Cardiac muscle cell (in vitro differentiated cells and primary cell): ENCODE measurements around the gene CFAP61. TPM values are rescaled to one million over a fixed set of nuclear protein-coding genes. Genes with fewer than 3 reads are reported as not detected.

Experiments used
- DNase-seq, 2 donors: peaks; one replicate each; pipeline versions ENCODE4 v3.0.0 to v3.0.0-alpha.2; 2010 to 2017; ENCODE audit warnings: low read depth in 1 of 2, low spot score in 1 of 2
- H3K27ac ChIP-seq: fragments of 200-600 bp; sonication (generic); 2 replicates; pipeline ENCODE4 v1.5.1; 2016
- H3K27me3 ChIP-seq: fragments of 200-600 bp; sonication (generic); 2 replicates; pipeline ENCODE4 v1.6.0; 2016; ENCODE audit warnings: control low read depth
- H3K36me3 ChIP-seq: fragments of 200-600 bp; sonication (generic); 2 replicates; pipeline ENCODE4 v1.5.1; 2016; ENCODE audit warnings: control low read depth
- H3K4me1 ChIP-seq: fragments of 200-600 bp; sonication (generic); 2 replicates; pipeline ENCODE4 v1.8.1; 2017; ENCODE audit warnings: low read depth, mild to moderate bottlenecking, mixed run types
- H3K4me3 ChIP-seq: fragments of 200-600 bp; sonication (generic); 2 replicates; pipeline ENCODE4 v1.5.1; 2016; ENCODE audit warnings: mild to moderate bottlenecking
- H3K9me3 ChIP-seq: fragments of 200-600 bp; sonication (generic); 2 replicates; pipeline ENCODE4 v1.5.1; 2017; ENCODE audit warnings: low read depth, mild to moderate bottlenecking, control low read depth
- polyA plus RNA-seq: library from polyadenylated mRNA; unstranded; fragments of >200 nt; fragmentation: Nextera tagmentation; extraction: Ambion mirVana; gene quantifications from 2 replicates; pipeline ENCODE4 v1.2.1, GENCODE V29; 2016
- total RNA-seq: library from RNA; depleted of rRNA; stranded (reverse); fragments of >200 nt; gene quantifications from 2 replicates; pipeline ENCODE4 v1.2.3, GENCODE V29; 2016
- TF ChIP-seq, protein P1 (sequence below): IDR thresholded peaks from 2 replicates; pipeline ENCODE4 v1.5.1; 2012; ENCODE audit warnings: low read depth, mild to moderate bottlenecking, low read length

CFAP61 gene
- total and polyA plus RNA-seq, 2 experiments from 2014 or later: 0.44 TPM; not detected in 1

DNA sequence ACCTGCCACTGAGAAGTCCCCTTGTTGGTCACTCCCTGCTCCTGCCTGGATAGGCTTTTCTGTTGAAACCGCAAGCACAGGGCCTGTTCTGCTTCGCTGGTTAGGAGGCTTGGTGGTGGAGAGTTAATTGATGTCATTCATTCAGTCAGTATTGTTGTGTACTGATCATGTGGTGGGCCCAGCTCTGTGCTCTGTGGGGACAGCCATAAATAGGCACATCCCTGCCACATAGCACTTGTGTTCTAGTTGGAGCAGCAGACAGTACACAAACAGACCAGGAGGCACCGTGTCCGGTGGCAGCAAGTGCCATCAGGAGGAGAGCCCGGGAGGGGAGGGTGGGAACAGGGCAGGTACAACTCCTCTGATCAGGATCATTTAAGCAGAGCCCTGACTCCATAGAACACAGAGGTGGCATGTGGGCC lies 160.4 kb downstream of the CFAP61 start:
- no peak for DNase-seq
- Histone ChIP-seq H3K27ac (no peak overlapping the region), H3K4me1 (peaks cover 9% of the 10 kb centered on the region), H3K36me3 (no peaks in the 10 kb centered on the region), H3K9me3 (no peaks in the 10 kb centered on the region), H3K4me3 (no peak overlapping the region), H3K27me3 (no peaks in the 10 kb centered on the region)
- TF ChIP-seq, protein P1, sequence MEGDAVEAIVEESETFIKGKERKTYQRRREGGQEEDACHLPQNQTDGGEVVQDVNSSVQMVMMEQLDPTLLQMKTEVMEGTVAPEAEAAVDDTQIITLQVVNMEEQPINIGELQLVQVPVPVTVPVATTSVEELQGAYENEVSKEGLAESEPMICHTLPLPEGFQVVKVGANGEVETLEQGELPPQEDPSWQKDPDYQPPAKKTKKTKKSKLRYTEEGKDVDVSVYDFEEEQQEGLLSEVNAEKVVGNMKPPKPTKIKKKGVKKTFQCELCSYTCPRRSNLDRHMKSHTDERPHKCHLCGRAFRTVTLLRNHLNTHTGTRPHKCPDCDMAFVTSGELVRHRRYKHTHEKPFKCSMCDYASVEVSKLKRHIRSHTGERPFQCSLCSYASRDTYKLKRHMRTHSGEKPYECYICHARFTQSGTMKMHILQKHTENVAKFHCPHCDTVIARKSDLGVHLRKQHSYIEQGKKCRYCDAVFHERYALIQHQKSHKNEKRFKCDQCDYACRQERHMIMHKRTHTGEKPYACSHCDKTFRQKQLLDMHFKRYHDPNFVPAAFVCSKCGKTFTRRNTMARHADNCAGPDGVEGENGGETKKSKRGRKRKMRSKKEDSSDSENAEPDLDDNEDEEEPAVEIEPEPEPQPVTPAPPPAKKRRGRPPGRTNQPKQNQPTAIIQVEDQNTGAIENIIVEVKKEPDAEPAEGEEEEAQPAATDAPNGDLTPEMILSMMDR: no peak

DNA sequence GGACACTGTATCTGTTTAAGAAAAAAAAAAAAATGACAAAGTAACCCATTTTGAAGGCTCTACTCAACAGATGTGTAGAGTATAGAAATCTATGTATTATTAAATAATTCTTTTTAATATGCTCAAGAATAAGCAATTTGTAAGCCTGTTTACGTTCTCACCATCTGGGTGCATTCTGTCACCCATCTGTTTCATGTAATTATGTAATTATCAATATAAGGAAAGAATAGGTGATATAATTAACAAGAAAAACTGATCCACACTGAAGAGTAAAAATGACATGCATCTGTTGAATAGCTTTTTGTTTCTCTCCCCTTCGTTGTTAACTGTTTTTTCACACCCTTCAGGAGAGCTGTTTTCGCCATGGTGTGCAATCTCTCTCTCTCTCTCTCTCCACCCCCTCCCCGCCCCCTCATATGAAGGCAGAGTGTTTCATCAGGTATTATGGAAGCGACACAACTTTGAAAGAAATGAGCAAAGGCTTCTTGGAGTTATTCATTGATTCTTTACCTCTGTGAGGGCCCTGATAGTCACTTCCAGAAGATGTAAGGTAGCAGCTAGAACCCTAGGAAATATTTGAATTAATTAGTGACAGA lies 161.3 kb downstream of the CFAP61 start:
- no peak for DNase-seq
- Histone ChIP-seq H3K27ac (no peak overlapping the region), H3K4me1 (peaks cover 9% of the 10 kb centered on the region), H3K9me3 (no peaks in the 10 kb centered on the region), H3K36me3 (no peaks in the 10 kb centered on the region), H3K27me3 (no peaks in the 10 kb centered on the region), H3K4me3 (no peak overlapping the region)
- TF ChIP-seq, protein P1: no peak

DNA sequence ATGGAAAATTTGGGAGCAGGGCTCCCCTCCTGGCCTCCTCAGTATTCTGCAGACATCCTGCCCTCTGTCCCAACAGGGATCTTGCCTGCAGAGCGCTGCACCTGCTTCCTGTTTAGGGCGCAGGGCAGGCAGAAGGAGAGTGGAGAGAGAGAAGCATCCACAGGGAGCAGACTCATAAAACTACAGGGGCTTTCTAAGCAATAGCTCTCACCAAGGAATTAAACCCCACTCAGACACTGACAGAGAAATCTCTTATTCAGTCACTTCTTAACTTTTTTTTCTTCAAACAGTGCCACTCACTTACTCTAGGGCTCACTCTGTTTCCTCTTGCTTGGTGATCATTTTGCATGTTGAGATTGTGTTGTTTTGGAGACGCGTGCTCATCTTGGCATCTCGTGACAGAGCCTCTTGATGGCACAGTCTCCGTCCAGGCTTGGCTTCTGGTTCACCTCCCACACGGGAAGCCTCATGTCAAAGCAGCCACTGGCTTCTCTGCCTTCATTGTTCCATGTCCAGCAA lies 162.5 kb downstream of the CFAP61 start:
- no peak overlapping the region for H3K27ac ChIP-seq
- no peaks in the 10 kb centered on the region for H3K9me3 ChIP-seq
- H3K4me1 ChIP-seq: peaks cover 9% of the 10 kb centered on the region
- no peaks in the 10 kb centered on the region for H3K36me3 ChIP-seq
- H3K4me3 ChIP-seq: no peak overlapping the region
- TF ChIP-seq, protein P1: no peak
- no peak for DNase-seq
- no peaks in the 10 kb centered on the region for H3K27me3 ChIP-seq

DNA sequence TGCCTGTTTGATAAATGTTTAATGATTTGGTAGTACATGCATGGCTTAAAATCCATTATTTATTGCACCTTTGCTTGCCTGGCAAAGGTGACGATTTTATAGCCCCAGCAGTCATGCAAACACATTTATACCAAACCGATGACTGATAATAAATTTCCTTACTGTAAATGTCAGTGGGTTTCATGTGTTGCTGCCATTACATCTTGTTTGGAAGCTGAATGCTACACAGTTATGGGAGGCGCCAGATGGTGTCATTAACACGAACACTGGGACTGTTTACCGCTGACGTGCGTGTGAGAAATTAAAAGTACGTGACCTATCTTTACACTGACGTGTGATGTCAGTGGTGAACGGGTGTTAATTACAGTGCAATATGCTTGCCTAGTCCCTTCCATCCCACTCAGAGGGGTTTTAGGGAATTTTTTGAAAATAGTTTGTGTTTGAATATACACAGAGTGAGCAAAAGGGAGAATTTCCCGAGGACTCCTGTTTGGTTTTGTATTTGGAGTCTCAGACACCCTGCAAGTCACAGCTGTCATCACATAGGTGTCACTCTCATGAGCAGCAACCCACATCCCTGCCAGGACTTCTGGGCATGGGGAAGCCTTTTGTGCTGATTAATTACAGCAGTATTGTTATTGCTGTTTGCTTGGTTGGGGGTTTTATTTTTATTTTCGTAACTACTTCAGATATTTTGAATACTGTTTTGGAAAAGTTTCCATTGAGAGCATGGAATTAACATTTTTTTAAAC lies 163.8 kb downstream of the CFAP61 start:
- Histone ChIP-seq H3K27me3 (no peaks in the 10 kb centered on the region), H3K36me3 (no peaks in the 10 kb centered on the region), H3K9me3 (no peaks in the 10 kb centered on the region), H3K4me3 (no peak overlapping the region), H3K4me1 (peaks cover 9% of the 10 kb centered on the region), H3K27ac (no peak overlapping the region)
- DNase-seq: no peak
- TF ChIP-seq, protein P1: no peak

DNA sequence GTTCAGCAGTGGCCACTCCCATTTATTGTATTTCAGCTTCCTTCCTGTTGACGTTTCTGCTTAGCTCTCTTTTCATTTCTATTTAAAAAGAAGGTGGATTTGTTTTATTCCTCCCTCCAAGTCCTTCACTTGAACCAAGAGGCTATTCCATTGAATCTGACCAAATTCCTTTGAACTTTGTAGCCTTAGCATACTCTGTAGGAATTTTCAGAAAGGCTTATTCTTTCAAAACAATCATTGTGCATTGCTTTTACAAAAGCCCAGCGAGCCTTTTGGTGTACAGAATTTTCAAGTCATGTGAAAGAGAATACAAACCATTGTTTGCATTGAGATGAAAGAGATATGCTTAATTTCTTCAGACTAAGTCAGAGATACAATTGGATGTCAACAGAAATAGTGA lies 164.6 kb downstream of the CFAP61 start:
- no peak for DNase-seq
- Histone ChIP-seq H3K4me3 (no peak overlapping the region), H3K27ac (no peak overlapping the region), H3K9me3 (no peaks in the 10 kb centered on the region), H3K27me3 (no peaks in the 10 kb centered on the region), H3K4me1 (peaks cover 9% of the 10 kb centered on the region), H3K36me3 (no peaks in the 10 kb centered on the region)
- TF ChIP-seq, protein P1: no peak
